Measurements from ENCODE around the gene GTPBP4.
A peak's percentile ranks its signal among the peaks of the same experiment; 100 is the strongest.
"Not testable (repeated sequence)": the region's sequence is repeated elsewhere in the genome, so short reads cannot be mapped to it uniquely, and the experiment has no call there.

GTPBP4 gene

DNA sequence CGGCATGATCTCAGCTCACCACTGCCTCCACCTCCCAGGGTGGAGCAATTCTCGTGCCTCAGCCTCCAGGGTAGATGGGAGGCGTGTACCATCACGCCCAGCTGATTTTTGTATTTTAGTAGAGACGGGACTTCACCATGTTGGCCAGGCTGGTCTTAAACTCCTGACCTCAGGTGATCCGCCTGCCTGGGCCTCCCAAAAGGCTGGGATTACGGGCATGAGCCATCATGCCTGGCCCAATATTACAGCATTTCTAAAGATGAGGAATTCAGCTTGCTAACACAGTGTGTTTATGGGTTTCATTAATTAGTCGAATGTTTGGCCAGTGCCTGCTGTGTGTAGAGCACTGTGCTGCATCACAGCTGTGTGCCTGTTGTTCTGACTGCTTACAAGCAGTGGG lies 71.7 kb downstream of the GTPBP4 start:
- peak overlapping the region; percentile 9 for H3K4me3 ChIP-seq (ENCODE audit: low read length)
- peak; percentile 94 for DNase-seq (ENCODE audit: low read depth)
- TF ChIP-seq, protein P1, sequence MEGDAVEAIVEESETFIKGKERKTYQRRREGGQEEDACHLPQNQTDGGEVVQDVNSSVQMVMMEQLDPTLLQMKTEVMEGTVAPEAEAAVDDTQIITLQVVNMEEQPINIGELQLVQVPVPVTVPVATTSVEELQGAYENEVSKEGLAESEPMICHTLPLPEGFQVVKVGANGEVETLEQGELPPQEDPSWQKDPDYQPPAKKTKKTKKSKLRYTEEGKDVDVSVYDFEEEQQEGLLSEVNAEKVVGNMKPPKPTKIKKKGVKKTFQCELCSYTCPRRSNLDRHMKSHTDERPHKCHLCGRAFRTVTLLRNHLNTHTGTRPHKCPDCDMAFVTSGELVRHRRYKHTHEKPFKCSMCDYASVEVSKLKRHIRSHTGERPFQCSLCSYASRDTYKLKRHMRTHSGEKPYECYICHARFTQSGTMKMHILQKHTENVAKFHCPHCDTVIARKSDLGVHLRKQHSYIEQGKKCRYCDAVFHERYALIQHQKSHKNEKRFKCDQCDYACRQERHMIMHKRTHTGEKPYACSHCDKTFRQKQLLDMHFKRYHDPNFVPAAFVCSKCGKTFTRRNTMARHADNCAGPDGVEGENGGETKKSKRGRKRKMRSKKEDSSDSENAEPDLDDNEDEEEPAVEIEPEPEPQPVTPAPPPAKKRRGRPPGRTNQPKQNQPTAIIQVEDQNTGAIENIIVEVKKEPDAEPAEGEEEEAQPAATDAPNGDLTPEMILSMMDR (IDR thresholded peaks at IDR 0.05; ENCODE audit: insufficient read depth, low read depth, low read length, missing control alignments): no peak

DNA sequence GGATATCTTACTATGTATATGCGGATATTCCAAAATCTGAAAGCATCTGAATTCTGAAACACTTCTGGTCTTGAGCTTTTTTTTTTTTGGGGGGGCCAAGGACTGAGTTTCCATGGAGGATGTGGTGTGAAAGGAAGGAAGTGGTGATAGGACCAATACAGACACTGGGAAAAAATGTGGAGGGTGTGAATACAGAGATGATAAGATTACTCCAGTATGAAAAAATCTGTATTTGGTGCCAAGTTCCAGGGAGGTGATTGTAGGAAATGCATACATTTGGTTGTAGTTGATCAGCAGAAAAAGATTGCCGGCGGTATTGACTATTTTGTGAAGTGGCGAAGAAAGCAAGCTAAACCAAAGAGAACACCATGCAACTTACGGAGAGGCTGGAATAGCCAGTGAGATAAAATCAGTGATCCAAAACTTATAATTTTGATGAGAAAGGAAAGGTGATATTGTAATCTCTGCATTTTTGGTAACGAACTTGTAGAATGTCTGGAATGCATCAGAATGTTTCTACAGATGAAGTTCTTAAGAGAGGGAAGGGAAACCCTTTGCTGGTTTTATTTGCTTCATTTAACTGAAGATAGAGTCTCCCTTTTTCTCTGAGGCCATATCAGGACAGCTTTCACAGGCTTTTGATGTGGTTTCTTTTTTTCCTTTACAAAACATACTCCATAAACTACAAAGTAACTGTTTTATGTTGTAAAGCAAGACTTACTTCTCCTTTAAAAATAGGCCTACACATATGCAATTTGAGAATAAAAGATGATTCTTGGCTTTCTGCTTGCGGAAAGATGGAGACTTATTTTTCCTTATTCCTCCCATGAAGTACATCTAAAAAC lies 73.9 kb downstream of the GTPBP4 start:
- DNase-seq (ENCODE audit: low read depth): peak; percentile 51
- TF ChIP-seq, protein P1 (IDR thresholded peaks at IDR 0.05; ENCODE audit: insufficient read depth, low read depth, low read length, missing control alignments): no peak
- H3K4me3 ChIP-seq (ENCODE audit: low read length): no peak overlapping the region

DNA sequence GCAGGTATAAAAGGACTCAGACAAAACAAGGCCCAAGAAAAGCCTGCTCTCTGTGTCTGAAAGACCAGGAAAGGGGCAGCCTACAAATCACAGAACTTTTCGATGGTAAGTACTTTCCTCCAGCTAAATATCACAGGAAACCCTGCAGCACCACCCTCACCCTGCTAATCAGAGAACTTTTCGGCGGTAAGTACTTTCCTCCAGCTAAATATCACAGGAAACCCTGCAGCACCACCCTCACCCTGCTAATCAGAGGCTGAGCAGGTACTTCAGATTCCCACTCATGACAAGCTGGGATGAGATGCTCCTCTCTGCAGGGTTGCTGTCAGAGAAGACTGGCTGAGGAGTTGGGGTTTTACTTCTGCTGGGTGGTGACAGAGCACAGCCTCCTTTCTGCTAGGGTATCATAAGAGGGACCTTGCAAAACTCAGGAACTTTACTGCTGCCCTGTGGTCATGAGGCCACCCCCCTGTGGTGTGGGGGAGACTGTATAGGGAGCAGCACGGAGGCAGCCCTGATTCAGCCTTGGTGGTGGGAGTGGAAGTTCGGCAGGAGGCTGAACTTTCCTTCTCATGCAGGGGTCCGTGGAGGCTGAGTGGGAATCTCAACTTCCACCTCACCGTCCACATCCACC lies 75.1 kb downstream of the GTPBP4 start:
- no peak overlapping the region for H3K4me3 ChIP-seq (ENCODE audit: low read length)
- DNase-seq (ENCODE audit: low read depth): no peak
- TF ChIP-seq, protein P1 (IDR thresholded peaks at IDR 0.05; ENCODE audit: insufficient read depth, low read depth, low read length, missing control alignments): no peak

DNA sequence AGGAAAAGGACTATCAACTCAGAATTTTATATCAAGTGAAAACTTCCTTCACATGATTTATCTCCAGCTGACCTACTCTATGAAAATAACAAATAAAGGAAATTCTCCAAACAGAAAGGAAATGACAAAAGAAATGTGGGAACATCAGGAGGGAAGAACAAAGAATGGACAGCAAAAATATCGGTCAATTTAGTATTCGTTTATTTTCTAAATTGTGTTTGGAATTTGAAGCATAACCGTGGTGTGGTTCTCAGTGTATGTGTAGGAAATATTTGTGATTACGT lies 76.7 kb downstream of the GTPBP4 start:
- DNase-seq (ENCODE audit: low read depth): no peak
- TF ChIP-seq, protein P1 (IDR thresholded peaks at IDR 0.05; ENCODE audit: insufficient read depth, low read depth, low read length, missing control alignments): no peak
- no peak overlapping the region for H3K4me3 ChIP-seq (ENCODE audit: low read length)

DNA sequence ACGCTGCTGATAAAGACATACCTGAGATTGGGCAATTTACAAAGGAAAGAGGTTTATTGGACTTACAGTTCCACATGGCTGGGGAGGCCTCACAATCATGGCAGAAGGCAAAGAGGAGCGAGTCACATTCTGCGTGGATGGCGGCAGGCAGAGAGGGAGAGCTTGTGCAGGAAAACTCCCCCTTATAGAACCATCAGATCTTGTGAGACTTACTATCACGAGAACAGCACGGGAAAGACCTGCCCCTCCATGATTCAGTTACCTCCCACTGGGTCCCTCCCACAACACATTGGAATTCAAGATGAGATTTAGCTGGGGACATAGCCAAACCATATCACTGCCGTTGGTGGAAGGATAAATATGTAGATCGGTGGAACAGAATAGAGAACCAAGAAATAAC lies 78.5 kb downstream of the GTPBP4 start:
- not testable (repeated sequence) for H3K4me3 ChIP-seq (ENCODE audit: low read length); DNase-seq (ENCODE audit: low read depth)

DNA sequence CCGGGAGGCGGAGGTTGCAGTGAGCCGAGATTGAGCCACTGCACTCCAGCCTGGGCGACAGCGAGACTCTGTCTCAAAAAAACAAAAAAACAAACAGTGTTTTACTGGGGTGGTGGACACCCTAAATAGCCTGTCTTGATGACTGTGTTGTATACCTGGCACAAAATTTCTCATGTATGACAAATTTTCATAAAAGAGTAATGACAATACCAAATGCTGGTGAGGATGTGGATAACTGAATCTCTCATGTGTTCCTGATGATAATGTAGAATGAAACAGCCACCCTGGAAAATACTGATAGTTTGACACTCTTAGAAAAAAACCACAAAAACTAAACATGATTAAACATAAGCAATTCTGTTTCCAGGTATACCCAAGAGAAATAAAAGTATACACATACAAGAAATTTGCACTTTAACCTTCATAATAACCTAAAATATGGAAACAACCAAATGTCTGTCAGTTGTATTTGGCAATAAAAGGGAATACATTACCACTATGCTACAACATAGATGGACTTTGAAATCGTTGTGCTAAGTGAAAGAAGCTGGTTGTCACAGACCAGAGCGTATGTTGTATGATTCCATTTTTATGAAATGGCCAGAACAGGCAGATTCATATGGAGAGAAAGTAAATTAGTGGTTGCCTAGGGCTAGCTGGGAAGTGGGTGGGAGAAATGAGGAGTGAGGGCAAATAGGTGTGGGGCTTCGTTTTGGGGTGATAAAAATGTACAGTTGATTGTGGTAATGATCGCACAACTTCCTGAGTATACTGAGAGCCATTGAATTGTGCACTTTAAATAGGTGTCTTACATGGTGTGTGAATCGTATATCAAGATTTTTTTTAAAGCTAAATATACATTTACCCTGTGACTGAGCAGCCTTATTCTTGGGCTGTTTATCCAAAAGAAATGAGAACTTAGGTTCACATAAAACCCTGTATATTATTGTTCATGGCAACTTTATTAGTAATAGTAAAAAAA lies 80.4 kb downstream of the GTPBP4 start:
- TF ChIP-seq, protein P1 (IDR thresholded peaks at IDR 0.05; ENCODE audit: insufficient read depth, low read depth, low read length, missing control alignments): no peak
- H3K4me3 ChIP-seq (ENCODE audit: low read length): no peak overlapping the region
- DNase-seq (ENCODE audit: low read depth): no peak

Data from epithelial cell of esophagus (primary cell).